Hair follicular keratinocyte (primary cell): ENCODE results near the gene OTOF. TPM values are rescaled to one million over a fixed set of nuclear protein-coding genes. Genes with fewer than 3 reads are reported as not detected.

ENCODE experiments used
- total RNA-seq: library from RNA; depleted of rRNA; stranded (reverse); fragments of >200 nt; gene quantifications from 2 replicates; pipeline ENCODE4 v1.2.3, GENCODE V29; 2015

OTOF gene
- total RNA-seq = not detected in 2 replicates

DNA sequence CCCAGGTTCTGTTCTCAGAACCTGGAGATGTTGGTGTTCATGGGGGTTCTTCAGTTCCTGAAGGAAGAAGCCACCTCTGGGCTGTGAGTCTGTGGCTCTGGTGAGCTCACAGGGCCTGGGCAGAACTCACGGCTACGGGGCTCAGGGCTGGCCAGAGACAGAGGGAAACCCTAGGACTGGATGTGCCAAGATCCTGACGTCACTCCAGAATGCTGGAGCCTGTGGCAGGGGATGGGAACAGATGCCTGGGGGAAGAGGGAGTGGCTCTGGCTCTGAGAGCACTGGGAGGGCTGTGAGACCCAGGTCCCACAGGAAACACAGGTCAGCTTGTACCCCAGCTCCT lies at the start of gene OTOF:
Gene OTOF (minus strand): TSS at position 214 of the 343 bp plus-strand sequence.

Other genes with a start within 250 kb of the OTOF start
- 129 and 148 TPM in 2 replicates for gene HADHA, start 233.5 kb downstream of the OTOF start, total RNA-seq
- gene HADHB, start 233.2 kb downstream of the OTOF start, total RNA-seq = 79.0 and 102 TPM in 2 replicates
- 24.4 and 24.7 TPM in 2 replicates for gene SELENOI, start 132.0 kb downstream of the OTOF start, total RNA-seq
- 0.08 TPM in 1 of 2 replicates, not detected in the other for gene ADGRF3, start 131.3 kb downstream of the OTOF start, total RNA-seq
- not detected in 2 replicates for gene DRC1, start 76.2 kb downstream of the OTOF start, total RNA-seq
- gene CIB4, start 163.2 kb upstream of the OTOF start, total RNA-seq = not detected in 2 replicates
- not detected in 2 replicates for gene KCNK3, start 214.6 kb upstream of the OTOF start, total RNA-seq